Amniotic stem cell (primary cell): ENCODE results near the gene TAOK3.
"Not testable (repeated sequence)": the region's sequence is repeated elsewhere in the genome, so short reads cannot be mapped to it uniquely, and the experiment has no call there.

ENCODE experiments used
- DNase-seq: peaks from one replicate; lab custom pipeline; 2025; lab: John Stamatoyannopoulos, UW

The TAOK3 gene

DNA sequence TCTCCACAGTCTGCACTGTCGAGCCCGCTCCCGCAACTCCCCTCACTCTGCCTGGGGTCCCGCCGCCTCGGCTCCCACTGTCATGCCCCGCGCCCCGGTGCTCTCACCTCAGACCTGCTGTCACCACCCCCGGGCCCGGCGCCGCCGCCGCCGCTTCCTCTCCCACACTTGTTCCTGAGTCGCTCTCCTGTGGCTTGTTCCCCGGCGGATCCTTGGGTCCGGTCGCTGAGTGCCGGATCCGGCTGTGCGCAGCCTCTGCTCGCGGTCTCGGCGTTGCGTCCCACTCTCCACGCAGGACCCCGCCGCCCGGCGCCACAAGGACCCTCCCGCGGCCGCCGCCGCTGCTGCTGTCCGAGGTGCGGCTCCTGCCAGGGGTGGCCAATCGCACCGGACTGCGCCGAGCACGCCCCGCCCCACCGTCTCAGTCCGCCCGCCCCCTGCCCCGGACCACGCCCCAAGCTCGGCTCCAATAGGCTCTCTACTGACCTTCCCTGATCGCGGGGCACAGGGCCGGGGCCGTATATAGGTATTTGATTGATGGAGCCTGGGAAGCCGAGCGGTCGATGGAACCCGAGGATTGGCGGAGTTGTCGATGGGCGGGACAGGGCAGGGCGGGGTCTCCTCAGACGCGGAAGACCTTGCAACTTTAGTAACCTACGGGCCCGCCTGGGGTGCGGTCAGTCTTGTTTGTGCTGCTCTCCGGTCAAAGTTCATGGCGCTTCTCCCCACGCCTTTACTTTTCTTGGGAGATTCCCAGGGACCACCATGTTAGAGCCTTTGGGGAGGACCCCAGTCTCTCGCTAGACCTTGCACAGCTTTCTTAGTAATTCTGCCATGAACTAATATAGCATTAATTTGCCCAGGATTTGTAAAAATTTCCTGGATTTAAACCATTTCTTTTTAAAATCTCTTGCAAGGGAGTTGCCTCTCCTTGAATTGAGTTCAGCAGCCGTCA, at the start of gene TAOK3:
TAOK3 (minus strand) TSS at position 367 of the 955 bp plus-strand sequence. CDS start 117,340 bp downstream, outside the sequence.
- peak; percentile 99 for DNase-seq

DNA sequence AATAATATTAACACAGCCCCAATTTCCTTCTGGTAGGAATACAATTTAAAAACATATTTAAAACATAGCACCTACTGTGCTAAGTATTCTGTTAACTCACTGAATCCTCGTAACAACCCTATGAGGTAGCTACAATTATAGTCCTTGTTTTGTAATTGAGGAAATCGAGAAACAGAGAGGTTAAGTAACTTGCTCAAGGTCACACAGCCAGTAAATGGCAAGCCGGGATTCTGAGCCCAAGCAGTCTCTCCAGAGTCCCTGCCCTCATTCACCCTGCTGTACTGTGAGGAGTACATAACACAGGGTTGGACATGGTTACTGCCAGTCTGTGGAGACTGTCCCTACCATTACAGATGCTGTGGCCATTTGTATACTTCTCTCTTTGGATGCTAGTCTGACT, 48.0 kb upstream of the TAOK3 start:
- DNase-seq: no peak

DNA sequence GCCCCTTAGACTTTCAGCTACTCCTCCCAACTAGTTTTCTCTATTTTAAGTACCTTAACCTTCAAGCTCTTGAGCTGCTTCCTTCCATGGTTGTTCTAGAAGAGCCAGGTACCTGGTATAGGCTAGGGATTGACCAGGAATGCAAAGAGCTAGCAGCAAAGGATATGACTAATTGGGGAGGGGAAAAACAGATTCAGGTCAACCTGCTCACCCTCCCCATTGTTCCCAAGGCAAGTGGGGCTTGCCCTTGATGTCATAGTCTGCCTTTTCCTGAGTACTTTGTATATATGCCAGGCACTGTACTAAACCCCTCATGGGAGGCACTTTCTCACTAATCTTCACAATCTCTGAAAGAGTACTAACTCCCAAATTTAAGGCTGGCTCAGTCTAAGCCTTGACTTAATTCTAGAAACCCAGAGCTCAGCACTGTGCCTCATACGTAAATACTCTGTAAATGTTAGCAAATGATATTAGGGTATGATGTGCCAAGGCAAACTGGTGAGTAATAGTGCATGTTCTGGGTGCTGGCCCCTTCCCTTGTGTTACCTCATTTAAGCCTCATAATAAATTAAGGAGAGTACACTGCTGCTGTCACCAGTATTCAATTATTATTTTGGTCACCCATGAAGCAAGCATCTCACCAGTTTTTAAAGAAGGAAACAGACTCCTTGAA, 45.8 kb upstream of the TAOK3 start:
- DNase-seq: no peak

DNA sequence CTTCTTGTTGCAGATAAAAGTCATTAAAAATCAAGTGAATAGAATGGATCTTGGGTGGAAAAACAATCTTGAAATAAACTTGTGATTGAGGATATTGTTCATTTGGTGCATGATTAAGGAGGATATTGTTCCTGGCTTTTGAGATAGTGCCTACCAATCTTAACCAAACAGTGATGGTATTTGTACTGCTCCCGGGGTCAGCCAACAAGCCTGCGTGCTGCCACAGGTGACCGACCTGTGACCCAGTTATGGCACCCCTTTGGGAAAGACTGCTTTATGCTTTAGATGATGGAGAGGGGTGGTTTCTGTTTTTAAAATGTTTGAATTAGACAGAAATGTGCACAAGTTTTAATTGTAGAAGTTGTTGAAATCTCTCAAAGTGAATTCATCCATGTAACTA, 45.2 kb upstream of the TAOK3 start:
- DNase-seq: no peak

DNA sequence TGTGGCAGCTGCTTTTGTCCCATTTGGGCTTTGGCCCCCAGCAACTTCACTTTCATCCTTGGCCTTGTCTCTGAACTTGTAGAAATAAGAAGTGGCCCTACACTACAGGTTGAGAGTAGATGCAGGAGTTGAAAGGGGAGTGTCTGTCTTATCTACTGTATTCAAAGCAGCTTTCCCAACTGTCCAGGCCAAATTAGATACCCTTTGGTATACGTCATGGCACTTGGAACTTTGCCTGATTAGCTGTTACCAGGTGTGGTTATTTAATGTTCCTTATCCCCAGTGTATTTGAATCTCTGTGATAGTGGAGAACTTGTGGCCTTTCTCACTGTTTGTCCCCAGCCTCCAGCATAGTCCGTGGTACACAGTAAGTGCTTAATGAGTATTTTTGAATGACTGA, 37.1 kb upstream of the TAOK3 start:
- DNase-seq: no peak

DNA sequence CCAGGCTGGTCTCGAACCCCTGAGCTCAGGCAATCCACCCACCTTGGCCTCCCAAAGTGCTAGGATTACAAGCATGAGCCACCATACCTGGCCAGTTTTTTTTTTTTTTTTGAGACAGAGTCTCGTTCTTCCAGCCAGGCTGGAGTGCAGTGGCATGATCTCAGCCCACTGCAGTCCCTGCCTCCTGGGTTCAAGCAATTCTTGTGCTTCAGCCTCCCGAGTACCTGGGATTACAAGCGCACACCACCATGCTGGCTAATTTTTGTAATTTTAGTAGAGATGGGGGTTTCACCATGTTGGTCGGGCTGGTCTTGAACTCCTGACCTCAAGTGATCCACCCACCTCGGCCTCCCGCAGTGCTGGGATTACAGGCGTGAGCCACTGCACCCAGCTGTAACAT, 35.5 kb upstream of the TAOK3 start:
- not testable (repeated sequence) for DNase-seq

DNA sequence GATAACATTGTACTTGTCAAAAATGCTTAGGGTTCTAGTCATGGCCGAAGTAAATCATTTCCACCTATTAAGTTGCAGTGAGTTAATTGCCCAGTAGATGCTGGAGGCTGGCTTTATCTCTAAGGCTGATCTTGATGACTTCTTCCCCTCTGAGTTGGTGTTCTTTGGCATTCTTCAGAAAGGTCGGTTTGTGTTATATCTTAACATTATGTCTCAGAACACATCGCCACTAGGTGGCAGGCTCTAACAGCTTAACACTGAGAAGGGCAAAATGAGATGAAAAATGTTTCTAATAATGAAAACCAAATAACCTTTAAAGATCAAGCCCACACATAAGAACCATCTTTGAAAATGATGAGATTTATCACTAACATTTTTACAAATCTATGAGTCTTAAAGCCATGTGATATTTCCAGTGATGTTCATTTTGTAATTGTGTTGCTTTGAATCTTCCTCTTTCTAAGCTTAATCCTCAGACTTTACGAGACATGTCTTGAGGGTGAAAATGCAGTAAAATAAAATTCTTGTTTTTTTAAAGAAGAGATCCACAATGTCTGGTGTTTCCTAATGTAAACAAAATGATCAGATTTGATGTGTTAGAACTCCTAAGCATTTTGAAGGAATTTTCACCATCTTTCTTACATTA, 32.3 kb upstream of the TAOK3 start:
- DNase-seq: peak; percentile 70

DNA sequence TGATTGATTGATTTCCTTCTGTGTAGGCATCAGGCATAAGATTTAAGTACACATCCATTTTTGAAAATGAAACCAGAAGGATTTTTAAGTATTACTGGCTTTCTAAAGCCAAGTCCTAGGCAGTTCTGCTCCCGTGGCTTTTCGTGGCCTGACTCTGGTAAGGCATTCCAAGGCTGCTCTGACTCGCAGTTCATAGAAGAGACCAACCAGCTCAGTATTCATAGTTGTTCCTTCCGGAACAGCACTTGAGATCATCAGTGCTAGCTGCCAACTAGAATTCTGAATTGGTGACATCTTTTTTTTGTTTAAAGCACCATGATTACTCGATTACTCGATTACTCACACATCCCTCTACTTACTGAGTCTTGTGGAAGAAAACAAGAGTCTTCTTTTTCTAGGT, 29.5 kb upstream of the TAOK3 start:
- peak; percentile 44 for DNase-seq

DNA sequence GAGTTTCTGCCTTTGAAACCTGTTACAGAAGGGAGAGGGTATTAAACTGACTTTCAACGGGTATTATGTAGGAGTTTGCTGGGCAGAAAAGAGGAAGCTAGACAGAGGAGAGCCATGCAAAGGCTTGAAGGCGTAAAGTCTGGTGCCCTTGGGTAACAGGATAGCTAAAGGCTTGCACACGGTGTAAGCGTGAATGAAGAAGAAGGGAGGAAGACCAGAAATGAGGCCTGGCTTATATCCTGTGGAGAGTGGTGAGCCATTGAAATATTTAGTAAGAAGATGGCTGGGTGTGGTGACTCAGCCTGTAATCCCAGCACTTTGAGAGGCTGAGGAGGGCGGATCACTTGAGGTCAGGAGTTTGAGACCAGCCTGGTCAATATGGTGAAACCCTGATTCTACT, 26.2 kb upstream of the TAOK3 start:
- no peak for DNase-seq

DNA sequence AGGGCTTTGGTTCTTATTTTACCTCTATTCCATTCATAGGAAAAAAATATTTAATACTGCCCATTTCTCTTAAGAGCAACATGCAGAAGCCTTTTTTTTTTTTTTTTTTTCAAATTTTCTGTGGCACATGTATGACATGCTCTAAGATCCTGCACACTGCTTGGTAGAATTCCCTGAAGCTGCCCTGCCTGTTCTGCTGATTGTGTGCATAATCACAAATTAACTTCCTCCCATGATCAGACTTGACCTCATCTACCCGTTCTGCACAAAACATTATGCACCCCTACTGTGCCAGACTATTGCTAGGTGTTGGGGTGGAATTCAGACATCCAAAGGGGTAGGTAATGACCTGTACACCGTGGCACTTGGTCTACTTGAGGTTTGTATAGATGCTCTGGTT, 25.8 kb upstream of the TAOK3 start:
- no peak for DNase-seq

DNA sequence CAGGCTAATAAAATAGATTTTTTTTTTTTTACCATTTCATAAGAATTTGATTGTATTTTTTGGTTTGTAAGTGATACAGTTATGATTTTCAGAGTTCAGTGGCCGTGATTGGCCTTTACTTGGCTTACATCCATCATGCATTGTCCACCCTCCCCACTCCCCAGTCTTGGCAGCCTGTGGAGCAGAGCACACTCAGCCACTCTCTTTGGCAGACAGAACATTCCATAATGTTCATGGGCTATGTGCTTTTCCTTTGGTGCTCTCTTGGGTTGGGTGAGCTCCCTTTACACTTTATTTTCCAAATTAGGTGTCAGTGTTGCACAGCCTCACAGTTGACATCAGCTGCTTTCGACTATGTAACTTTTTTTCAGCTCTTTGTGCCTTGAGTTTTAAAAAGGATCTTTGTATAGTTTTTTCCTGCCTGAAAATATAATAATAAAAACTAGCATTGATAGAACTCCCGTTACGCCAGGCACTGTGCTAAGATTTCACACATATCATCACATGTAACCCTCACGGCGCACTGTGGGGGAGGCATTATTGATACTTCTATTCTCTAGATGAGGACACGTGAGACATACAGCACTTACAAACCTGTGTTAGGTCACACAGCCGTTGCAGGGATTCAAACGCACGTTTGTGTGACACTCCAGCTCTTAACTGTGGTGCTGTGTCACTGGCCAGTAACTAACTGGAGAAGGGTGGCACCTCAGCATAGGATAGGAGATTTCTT, 25.2 kb upstream of the TAOK3 start:
- no peak for DNase-seq

DNA sequence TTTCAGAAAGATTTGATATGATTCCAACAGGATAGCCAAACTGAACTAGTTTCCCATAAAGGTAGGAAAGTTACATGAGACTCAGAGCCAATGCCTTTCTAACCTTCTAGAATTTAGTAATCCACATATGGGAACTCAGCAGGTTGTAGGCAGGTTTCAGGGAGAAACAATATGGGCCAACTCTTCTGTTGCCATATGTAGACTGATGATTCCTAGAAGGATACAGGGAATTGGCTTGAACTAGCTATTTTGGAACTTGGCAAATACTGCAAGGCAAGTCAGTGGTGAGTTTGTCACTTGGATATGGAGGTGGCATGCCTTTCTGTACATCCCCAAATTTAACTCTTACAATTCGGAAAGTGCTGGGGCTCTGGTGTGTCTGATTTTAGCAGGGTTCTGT, 19.1 kb upstream of the TAOK3 start:
- DNase-seq: no peak

DNA sequence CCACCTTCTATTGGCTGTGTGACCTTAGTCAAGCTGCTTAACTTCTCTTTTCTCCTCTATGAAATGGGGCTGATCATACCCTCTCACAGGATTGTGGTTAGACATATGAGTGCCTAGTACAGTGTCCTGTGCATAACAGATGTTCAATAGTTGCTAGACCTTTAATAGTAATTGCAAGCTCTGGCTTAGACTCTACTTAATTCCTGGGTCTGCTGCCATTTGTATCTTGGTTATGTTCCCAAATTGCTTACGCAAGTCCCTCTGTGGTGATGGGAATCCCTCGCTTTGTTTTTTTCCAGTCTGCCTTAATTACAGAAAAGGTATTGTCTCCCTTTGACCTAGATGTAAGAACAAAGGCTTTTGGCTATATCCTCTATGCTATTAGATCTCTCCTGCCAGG, 18.7 kb upstream of the TAOK3 start:
- no peak for DNase-seq

DNA sequence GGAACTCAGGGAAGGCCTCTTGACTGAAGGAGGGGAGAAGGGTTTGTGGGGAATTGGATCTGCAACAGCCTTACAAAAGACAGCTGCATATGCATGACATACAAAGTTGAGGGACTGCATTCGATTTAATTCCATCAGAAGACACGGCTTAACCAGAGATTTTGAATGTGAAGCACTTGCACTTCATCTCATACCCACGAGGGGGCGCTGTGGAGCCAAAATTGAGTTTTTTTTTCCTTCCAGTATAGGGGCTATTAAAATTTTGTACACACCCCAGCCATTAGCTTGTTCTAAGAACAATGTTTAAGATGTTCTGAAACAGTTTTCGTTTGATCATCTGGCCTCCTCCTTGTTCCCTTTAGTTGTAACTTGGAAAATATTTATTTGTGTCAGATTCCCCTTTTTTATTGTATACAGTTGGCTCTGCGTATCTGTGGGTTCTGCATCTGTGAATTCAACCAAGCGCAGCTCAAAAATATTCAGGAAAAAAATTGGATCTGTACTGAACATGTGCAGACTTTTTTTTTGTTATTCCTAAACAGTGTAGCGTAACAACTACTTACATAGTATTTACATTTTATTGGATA, 5.3 kb upstream of the TAOK3 start:
- no peak for DNase-seq

DNA sequence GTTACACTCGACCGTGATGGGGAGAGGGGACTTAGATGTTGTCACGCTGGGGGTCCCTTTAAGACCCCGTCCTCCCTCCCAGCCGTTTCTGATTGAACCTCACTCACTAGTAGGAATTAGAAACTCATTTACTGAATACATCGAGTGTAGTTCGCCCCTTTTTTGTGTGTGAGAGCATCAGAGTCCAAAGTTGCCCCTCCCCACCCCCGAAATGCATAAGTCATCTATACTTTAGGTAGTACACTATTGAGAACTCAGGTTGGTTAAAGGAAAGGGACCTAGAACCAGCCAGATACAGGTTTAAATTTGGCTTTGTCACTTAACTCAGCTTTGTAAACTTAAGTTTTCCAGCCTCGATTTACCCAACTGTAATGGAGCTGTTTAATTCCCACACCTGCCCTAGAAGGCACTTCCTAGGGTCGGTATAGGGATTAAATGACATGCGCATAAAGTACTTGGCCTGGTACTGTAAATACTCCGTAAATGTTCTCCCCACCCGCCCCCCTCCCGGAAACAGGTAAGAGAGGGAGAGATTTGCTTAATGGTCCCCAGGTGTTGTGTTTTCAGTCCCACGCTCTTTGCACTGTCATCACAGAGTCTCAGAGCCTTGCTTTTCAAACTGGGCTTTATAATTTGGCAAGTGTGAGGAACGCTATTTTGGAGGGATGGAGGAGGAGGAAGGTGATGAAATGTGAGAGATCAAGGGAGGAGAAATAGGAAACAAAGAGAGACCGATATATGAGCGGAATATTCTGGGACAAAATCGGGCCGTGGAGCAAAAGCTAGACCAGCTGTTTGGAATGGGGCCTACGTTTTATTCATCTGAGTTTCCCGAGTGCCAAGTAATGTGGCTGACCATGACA, 4.5 kb upstream of the TAOK3 start:
- no peak for DNase-seq

DNA sequence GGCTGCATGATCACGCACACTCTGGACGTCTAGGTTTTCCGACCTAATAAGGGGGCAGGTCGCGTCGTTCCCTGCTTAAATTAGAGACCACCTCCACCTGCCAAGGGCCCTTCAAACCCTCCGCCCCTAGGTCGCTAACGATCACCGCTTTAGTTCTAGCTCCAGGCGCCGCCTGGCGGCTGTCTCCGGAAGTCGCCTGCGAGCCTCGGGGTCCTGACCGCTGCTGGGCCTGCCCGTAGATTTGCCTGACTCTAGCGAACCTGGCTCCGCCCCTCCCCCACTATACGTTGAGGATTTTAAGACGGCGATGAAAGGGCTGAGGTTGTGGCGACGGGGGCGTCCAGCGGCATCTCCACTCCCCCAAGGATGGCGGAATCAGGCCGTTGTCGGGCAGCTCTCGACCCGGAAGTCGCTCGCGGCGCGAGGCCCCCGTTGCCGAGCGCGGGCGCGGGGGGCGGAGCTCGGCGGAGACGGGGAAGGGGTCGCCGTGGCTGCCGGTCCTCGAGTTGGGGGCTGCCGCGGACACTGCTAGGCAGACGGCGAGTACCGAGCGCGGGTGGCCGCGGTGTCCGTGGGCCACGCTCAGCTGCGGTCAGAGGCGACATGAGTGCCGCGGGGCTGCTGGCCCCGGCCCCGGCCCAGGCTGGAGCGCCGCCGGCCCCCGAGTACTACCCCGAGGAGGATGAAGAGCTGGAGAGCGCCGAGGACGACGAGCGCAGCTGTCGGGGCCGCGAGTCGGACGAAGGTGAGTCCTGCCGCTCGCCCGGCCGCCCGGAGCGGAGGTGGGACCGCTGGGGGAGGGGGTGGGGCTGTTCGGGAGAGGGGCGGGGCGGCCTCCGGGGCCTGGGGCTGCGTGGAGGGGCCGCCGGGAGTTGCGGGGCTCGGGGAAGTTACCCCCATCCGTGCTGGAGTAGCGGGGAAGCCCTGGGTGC, 3.6 kb upstream of the TAOK3 start, which contains the start of gene SUDS3:
SUDS3 (plus strand) TSS at position 467 of the 932 bp plus-strand sequence; CDS start at position 604, 137 bp downstream.
- peak; percentile 68 for DNase-seq

DNA sequence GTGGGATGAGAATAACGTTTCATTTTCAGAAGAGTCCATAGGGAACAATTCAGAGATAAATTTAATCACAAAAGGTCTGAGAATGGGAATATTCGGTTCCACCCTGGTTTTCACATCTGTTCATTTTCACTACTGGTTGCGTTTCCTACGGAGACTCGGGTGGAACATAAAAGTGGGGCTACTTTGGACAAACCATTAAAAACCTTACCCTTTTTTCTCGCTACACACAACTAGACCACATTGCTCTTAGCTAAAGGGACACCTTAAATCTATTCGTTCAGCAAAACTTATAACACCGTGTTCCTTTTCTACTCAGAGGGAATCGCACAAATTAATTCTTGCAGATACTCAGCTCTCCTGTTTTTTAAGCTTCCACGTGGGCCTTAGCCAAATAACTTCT, 2.6 kb upstream of the TAOK3 start:
- DNase-seq: no peak

DNA sequence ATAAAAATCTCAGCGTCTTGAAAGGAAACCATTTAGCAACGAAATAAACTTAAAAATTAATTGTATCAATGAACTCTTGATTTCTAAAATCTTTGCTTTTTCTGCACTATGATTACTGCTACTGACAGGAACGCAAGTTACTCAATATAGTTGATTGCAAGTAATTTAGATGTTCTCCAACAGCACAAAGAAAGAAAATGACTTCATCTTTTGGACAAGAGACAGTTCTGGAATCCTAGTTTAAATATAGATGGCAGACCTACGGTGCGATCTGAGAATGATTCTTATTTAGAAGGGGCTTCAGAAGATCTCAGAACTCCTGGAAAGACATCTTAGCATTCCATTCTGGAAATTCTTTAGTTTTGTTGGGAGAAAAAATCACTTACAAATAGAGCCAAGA, 2.2 kb upstream of the TAOK3 start:
- no peak for DNase-seq

DNA sequence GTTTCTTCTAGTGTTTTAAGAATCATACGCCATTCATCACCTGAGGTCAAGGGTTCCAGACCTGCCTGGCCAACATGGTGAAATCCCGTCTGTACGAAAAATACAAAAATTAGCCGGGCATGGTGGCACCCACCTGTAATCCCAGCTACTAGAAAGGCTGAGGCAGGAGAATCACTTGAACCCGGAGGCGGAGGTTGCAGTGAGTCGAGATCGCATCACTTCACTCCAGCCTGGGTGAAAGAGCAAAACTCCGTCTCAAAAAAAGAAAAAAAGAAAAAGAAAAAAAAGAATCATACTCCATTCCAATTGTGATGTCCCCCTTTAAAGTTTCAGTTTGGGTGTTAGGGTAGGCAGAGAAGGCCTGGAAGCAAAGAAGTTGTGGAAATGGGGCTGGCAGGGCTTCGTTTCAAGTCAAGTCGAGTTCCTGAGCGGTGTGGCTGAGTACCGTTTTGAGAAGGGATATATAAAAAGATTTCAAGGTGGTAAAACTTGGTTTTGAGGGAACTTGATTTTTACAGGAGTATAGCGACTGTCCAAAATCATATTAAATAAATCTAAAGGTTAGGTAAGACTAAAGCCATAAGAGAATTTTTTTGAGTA, 1.5 kb upstream of the TAOK3 start:
- DNase-seq: no peak
